K562 (cell line): ENCODE measurements around the gene CHAC1. TPM values are rescaled to one million over a fixed set of nuclear protein-coding genes. Genes with fewer than 3 reads are reported as not detected.

Experiments
- ATF6 ChIP-seq: sonication (generic); formaldehyde crosslinking; IDR thresholded peaks from 2 replicates; pipeline ENCODE4 v1.4.0; 2020; ENCODE audit warnings: mild to moderate bottlenecking, missing genetic modification reagents
- BMI1 ChIP-seq: fragments of 150-350 bp; IDR thresholded peaks from 2 replicates; pipeline ENCODE4 v1.6.1; 2014; ENCODE audit warnings: low read length
- CBX8 ChIP-seq: fragments of 200-600 bp; sonication (generic); IDR thresholded peaks from 2 replicates; pipeline ENCODE4 v1.6.1; 2012; ENCODE audit warnings: borderline replicate concordance, mixed run types, low read depth, mild to moderate bottlenecking, moderate library complexity, mixed read lengths, low read length, control low read depth, inconsistent platforms; ENCODE audit not compliant: poor library complexity, severe bottlenecking; ENCODE audit errors: extremely low read depth
- EZH2 ChIP-seq: IDR thresholded peaks from 2 replicates; pipeline ENCODE4 v1.6.1; 2012; ENCODE audit warnings: low read depth, mild to moderate bottlenecking, inconsistent platforms, low read length, borderline replicate concordance
- FOSL1 ChIP-seq: fragments of 200-800 bp; sonication (Bioruptor generic); conservative IDR thresholded peaks from 2 replicates; pipeline ENCODE4 v1.6.1; 2016; ENCODE audit warnings: missing genetic modification characterization, missing compliant biosample characterization
- IRF2 ChIP-seq: sonication (generic); formaldehyde crosslinking; IDR thresholded peaks from 2 replicates; pipeline ENCODE4 v1.8.1; 2022; ENCODE audit warnings: mild to moderate bottlenecking, missing genetic modification reagents
- NCOA6 ChIP-seq: fragments of 450-650 bp; IDR thresholded peaks from 2 replicates; pipeline ENCODE4 v1.6.1; 2017; ENCODE audit warnings: mild to moderate bottlenecking
- PHB2 ChIP-seq: fragments of 450-650 bp; IDR thresholded peaks from 2 replicates; pipeline ENCODE4 v1.6.1; 2017; ENCODE audit warnings: low read depth
- PHF8 ChIP-seq: fragments of 200-600 bp; sonication (generic); IDR thresholded peaks from 2 replicates; pipeline ENCODE4 v1.6.1; 2012; ENCODE audit warnings: mixed run types, mild to moderate bottlenecking, inconsistent platforms, low read length, moderate library complexity, borderline replicate concordance
- RB1 ChIP-seq: fragments of 450-650 bp; IDR thresholded peaks from 2 replicates; pipeline ENCODE4 v1.6.1; 2017; ENCODE audit warnings: low read depth, mild to moderate bottlenecking
- TBL1XR1 ChIP-seq, 2 experiments: IDR thresholded peaks; 2 replicates each; pipeline ENCODE4 v1.6.1; 2012; ENCODE audit warnings: improper control_type of control experiment in 2 of 2, low read length in 2 of 2, mild to moderate bottlenecking in 1 of 2
- ZBTB5 ChIP-seq: fragments of 450-650 bp; IDR thresholded peaks from 2 replicates; pipeline ENCODE4 v1.6.1; 2017; ENCODE audit warnings: antibody characterized with exemption
- ZNF140 ChIP-seq: fragments of 250-450 bp; sonication (Bioruptor Pico); IDR thresholded peaks from 2 replicates; pipeline ENCODE4 v1.8.0; 2021; ENCODE audit warnings: moderate library complexity, mild to moderate bottlenecking, inconsistent platforms
- ZNF224 ChIP-seq: sonication (generic); formaldehyde crosslinking; IDR thresholded peaks from 2 replicates; pipeline ENCODE4 v1.8.0; 2022; ENCODE audit warnings: mild to moderate bottlenecking, missing genetic modification reagents
- ZNF717 ChIP-seq: fragments of 250-450 bp; sonication (Bioruptor Pico); IDR thresholded peaks from 2 replicates; pipeline ENCODE4 v1.5.0; 2021
- polyA plus RNA-seq, 8 experiments: library from polyadenylated mRNA; depleted of rRNA in 4 of 8; stranded (reverse) in 5 of 8; unstranded in 3 of 8; fragments of >200 nt; fragmentation: Nextera tagmentation in 2 of 8; fragmentation: Illumina TruSeq in 1 of 8; extraction: Ambion mirVana in 2 of 8; extraction: Trizol in 1 of 8; gene quantifications; 2 replicates each; pipeline versions ENCODE4 v1.2.1 to v1.2.3, GENCODE V29; 2011 to 2014; ENCODE audit warnings: inconsistent platforms in 1 of 8, missing spikeins in 1 of 8
- total RNA-seq, 7 experiments: library from RNA; depleted of rRNA in 6 of 7; stranded (reverse); fragments of >200 nt in 6 of 7; fragmentation: Illumina TruSeq in 2 of 7; extraction: Trizol in 2 of 7; gene quantifications; 2 replicates each; pipeline versions ENCODE4 v1.2.1 to v1.2.3, GENCODE V29; 2011 to 2021; ENCODE audit warnings: low replicate concordance in 1 of 7
- TF ChIP-seq, protein P1 (sequence below): fragments of 250-450 bp; sonication (Bioruptor Pico); IDR thresholded peaks from 2 replicates; pipeline ENCODE4 v1.8.0; 2022; ENCODE audit warnings: moderate library complexity, mild to moderate bottlenecking, inconsistent platforms
- TF ChIP-seq, protein P2 (sequence below), 2 experiments: IDR thresholded peaks; 2 replicates each; pipeline ENCODE4 v1.6.1; 2011; ENCODE audit warnings: borderline replicate concordance in 1 of 2, control low read depth in 1 of 2, low read depth in 1 of 2, low read length in 1 of 2, mild to moderate bottlenecking in 1 of 2, mixed read lengths in 1 of 2, moderate library complexity in 1 of 2; ENCODE audit not compliant: insufficient read depth in 1 of 2, insufficient read length in 1 of 2, poor library complexity in 1 of 2, severe bottlenecking in 1 of 2; ENCODE audit errors: extremely low read depth in 1 of 2
- TF ChIP-seq, protein P3 (sequence below): fragments of 250-450 bp; sonication (Bioruptor Pico); IDR thresholded peaks from 2 replicates; pipeline ENCODE4 v1.5.0; 2021; ENCODE audit warnings: mild to moderate bottlenecking, borderline replicate concordance

The CHAC1 gene
- total and polyA plus RNA-seq, 9 of the 15 experiments (the other 6 are each of a cell fraction or from before 2014, with no cell fraction given): 0.47 to 39.0 (median 7.5) TPM

DNA sequence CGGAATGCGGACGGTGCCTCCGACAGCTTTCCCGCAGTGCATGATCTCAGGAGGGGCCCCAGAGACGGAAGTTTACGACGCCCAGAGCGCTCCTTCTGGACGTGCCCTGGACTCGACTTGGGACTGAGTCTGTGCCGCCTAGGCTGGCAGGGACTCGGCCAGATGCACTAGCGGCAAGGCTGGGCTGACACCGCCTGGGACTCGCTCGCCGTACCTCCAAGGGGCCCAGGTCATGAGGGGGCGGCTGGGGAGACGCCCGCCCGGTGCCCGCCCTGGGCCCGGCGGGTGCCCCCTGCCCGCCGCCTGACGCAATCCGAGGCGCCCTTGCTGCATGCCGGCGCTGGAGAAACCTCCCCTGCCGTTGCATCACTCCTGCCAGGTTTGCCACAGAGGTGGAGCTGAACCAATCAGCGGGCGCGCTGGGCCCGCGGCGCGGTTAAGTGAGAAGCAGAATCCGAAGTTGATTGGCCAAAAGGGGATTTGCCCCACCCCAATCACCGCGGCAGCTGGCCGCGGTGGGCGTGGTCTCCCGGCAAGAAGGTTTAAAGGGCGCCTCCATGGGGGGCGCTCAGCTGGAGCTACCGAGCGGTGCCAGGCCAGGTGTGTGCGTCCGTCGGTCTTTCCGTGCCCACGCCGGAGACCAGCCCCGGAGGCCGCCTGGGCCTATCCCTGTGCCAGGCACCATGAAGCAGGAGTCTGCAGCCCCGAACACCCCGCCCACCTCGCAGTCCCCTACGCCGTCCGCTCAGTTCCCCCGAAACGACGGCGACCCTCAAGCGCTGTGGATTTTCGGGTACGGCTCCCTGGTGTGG is at the start of gene CHAC1 (continued):
- TF ChIP-seq ATF6 (no peak), EZH2 (no peak), ZBTB5 (peak; percentile 96), ZNF224 (CRISPR knock-in tag) (no peak), NCOA6 (no peak), CBX8 (no peak), BMI1 (no peak), FOSL1 (tag) (0 out of 2 replicates have a peak, but pooled peaks have one; percentile 17), ZNF717 (no peak), IRF2 (no peak), RB1 (0 out of 2 replicates have a peak, but pooled peaks have one; percentile 42), PHB2 (no peak), PHF8 (peak; percentile 65; the same call in 1 of the 2 replicates), TBL1XR1 (IDR thresholded peaks at IDR 0.05; ENCODE audit: low read length in 2 of 2) (no peak), ZNF140 (CRISPR knock-in tag) (no peak)
- TF ChIP-seq, protein P1, sequence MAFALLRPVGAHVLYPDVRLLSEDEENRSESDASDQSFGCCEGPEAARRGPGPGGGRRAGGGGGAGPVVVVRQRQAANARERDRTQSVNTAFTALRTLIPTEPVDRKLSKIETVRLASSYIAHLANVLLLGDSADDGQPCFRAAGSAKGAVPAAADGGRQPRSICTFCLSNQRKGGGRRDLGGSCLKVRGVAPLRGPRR (CRISPR knock-in tag): no peak
- TF ChIP-seq, protein P2, sequence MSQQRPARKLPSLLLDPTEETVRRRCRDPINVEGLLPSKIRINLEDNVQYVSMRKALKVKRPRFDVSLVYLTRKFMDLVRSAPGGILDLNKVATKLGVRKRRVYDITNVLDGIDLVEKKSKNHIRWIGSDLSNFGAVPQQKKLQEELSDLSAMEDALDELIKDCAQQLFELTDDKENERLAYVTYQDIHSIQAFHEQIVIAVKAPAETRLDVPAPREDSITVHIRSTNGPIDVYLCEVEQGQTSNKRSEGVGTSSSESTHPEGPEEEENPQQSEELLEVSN (IDR thresholded peaks at IDR 0.05; ENCODE audit: borderline replicate concordance in 1 of 2, extremely low read depth in 1 of 2, insufficient read depth in 1 of 2, insufficient read length in 1 of 2, low read depth in 1 of 2, low read length in 1 of 2, poor library complexity in 1 of 2, severe bottlenecking in 1 of 2): peak in 1 of 2 experiments; percentile 28
- TF ChIP-seq, protein P3, sequence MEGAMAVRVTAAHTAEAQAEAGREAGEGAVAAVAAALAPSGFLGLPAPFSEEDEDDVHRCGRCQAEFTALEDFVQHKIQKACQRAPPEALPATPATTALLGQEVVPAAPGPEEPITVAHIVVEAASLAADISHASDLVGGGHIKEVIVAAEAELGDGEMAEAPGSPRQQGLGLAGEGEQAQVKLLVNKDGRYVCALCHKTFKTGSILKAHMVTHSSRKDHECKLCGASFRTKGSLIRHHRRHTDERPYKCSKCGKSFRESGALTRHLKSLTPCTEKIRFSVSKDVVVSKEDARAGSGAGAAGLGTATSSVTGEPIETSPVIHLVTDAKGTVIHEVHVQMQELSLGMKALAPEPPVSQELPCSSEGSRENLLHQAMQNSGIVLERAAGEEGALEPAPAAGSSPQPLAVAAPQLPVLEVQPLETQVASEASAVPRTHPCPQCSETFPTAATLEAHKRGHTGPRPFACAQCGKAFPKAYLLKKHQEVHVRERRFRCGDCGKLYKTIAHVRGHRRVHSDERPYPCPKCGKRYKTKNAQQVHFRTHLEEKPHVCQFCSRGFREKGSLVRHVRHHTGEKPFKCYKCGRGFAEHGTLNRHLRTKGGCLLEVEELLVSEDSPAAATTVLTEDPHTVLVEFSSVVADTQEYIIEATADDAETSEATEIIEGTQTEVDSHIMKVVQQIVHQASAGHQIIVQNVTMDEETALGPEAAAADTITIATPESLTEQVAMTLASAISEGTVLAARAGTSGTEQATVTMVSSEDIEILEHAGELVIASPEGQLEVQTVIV: no peak; the same call in 1 of the 2 replicates
